C4-2B (cell line): ENCODE data around the gene OR2V2.
"Not testable (repeated sequence)": the region's sequence is repeated elsewhere in the genome, so short reads cannot be mapped to it uniquely, and the experiment has no call there.

ENCODE experiments used
- H3K27ac ChIP-seq: fragments of 450-650 bp; 2 replicates; pipeline ENCODE4 v1.5.1; 2017
- CTCF ChIP-seq: fragments of 450-650 bp; conservative IDR thresholded peaks from 2 replicates; pipeline ENCODE4 v1.5.1; 2017; ENCODE audit warnings: mild to moderate bottlenecking
- ZFX ChIP-seq: fragments of 450-650 bp; IDR thresholded peaks from 2 replicates; pipeline ENCODE4 v1.6.1; 2017

OR2V2 gene

GRCh38 chr5:181105391-181106025, 41.9 kb upstream of the OR2V2 start:
- TF ChIP-seq CTCF: no peak
- no peak for TF ChIP-seq ZFX
- H3K27ac ChIP-seq: no peak overlapping the region

GRCh38 chr5:181107699-181108098, 39.7 kb upstream of the OR2V2 start:
- H3K27ac ChIP-seq: no peak overlapping the region
- TF ChIP-seq CTCF (no peak), ZFX (no peak)

GRCh38 chr5:181108578-181109165, 38.7 kb upstream of the OR2V2 start:
- TF ChIP-seq CTCF: no peak
- no peak for TF ChIP-seq ZFX
- no peak overlapping the region for H3K27ac ChIP-seq

GRCh38 chr5:181109489-181110013, 37.8 kb upstream of the OR2V2 start:
- TF ChIP-seq CTCF: no peak
- no peak for TF ChIP-seq ZFX
- H3K27ac ChIP-seq: no peak overlapping the region

- TF ChIP-seq ZFX: no peak
- TF ChIP-seq CTCF: no peak
- no peak overlapping the region for H3K27ac ChIP-seq
Observed at GRCh38 chr5:181111010-181111409, 36.4 kb upstream of the OR2V2 start.

- TF ChIP-seq ZFX: no peak
- no peak for TF ChIP-seq CTCF
- H3K27ac ChIP-seq: no peak overlapping the region
Observed at GRCh38 chr5:181112476-181112875, 34.9 kb upstream of the OR2V2 start.

- H3K27ac ChIP-seq: not testable (repeated sequence)
Observed at GRCh38 chr5:181113572-181113971, 33.8 kb upstream of the OR2V2 start.

GRCh38 chr5:181114284-181114843, 33.0 kb upstream of the OR2V2 start:
- TF ChIP-seq ZFX: no peak
- TF ChIP-seq CTCF: no peak
- H3K27ac ChIP-seq: no peak overlapping the region
